ENCODE results near the gene BTK.
"Not testable (repeated sequence)": the region's sequence is repeated elsewhere in the genome, so short reads cannot be mapped to it uniquely, and the experiment has no call there.

Gene BTK

GRCh38 chrX:101337776-101338271 lies 48.2 kb downstream of the BTK start:
- DNase-seq (ENCODE audit: low read depth in 2 of 2): no peak

GRCh38 chrX:101334310-101334709 lies 51.7 kb downstream of the BTK start:
- DNase-seq (ENCODE audit: low read depth in 2 of 2): not testable (repeated sequence)

GRCh38 chrX:101326600-101326999 lies 59.4 kb downstream of the BTK start:
- DNase-seq (ENCODE audit: low read depth in 2 of 2): not testable (repeated sequence)

GRCh38 chrX:101303790-101304189 lies 82.2 kb downstream of the BTK start:
- no peak for DNase-seq (ENCODE audit: low read depth in 2 of 2)
